SK-N-SH treated with all-trans-retinoic acid at 6 μM for 48 hours (cell line): ENCODE measurements around the gene HLA-F.

Experiments used
- ARNTL ChIP-seq: fragments of 450-650 bp; formaldehyde crosslinking; IDR thresholded peaks from 2 replicates; pipeline ENCODE4 v1.5.0; 2020; ENCODE audit warnings: low read depth, mild to moderate bottlenecking, moderate library complexity, borderline replicate concordance
- BACH2 ChIP-seq: fragments of 250-450 bp; sonication (Bioruptor Pico); IDR thresholded peaks from 2 replicates; pipeline ENCODE4 v1.9.0; 2021; ENCODE audit warnings: mild to moderate bottlenecking, borderline replicate concordance
- CSDC2 ChIP-seq: fragments of 250-450 bp; sonication (Bioruptor Pico); IDR thresholded peaks from 2 replicates; pipeline ENCODE4 v1.5.0; 2020; ENCODE audit warnings: mild to moderate bottlenecking, moderate library complexity
- ESRRG ChIP-seq: fragments of 250-450 bp; sonication (Bioruptor Pico); IDR thresholded peaks from 2 replicates; pipeline ENCODE4 v1.6.1; 2021; ENCODE audit warnings: mild to moderate bottlenecking
- POU6F1 ChIP-seq: fragments of 250-450 bp; sonication (Bioruptor Pico); IDR thresholded peaks from 2 replicates; pipeline ENCODE4 v1.8.0; 2021; ENCODE audit warnings: low read depth, mild to moderate bottlenecking, moderate library complexity, borderline replicate concordance
- TCF4 ChIP-seq: fragments of 250-450 bp; sonication (Bioruptor Pico); IDR thresholded peaks from 2 replicates; pipeline ENCODE4 v1.8.0; 2021; ENCODE audit warnings: mild to moderate bottlenecking, moderate library complexity, borderline replicate concordance
- TOX ChIP-seq: fragments of 250-450 bp; sonication (Bioruptor Pico); IDR thresholded peaks from 2 replicates; pipeline ENCODE4 v1.8.0; 2021; ENCODE audit warnings: mild to moderate bottlenecking, moderate library complexity, borderline replicate concordance
- ZFP3 ChIP-seq: fragments of 250-450 bp; sonication (Bioruptor Pico); IDR thresholded peaks from 2 replicates; pipeline ENCODE4 v1.5.0; 2020; ENCODE audit warnings: mild to moderate bottlenecking, moderate library complexity
- ZFP30 ChIP-seq: fragments of 450-650 bp; formaldehyde crosslinking; IDR thresholded peaks from 2 replicates; pipeline ENCODE4 v1.5.0; 2022; ENCODE audit warnings: mild to moderate bottlenecking, moderate library complexity
- ZNF565 ChIP-seq: fragments of 450-650 bp; formaldehyde crosslinking; conservative IDR thresholded peaks from 2 replicates; pipeline ENCODE4 v1.5.0; 2020; ENCODE audit warnings: low read depth, mild to moderate bottlenecking, moderate library complexity
- ZNF8 ChIP-seq: fragments of 450-650 bp; formaldehyde crosslinking; IDR thresholded peaks from 2 replicates; pipeline ENCODE4 v1.5.0; 2020; ENCODE audit warnings: mild to moderate bottlenecking, moderate library complexity
- TF ChIP-seq, protein P1 (sequence below): fragments of 250-450 bp; sonication (Bioruptor Pico); IDR thresholded peaks from 2 replicates; pipeline ENCODE4 v1.5.1; 2021; ENCODE audit warnings: mild to moderate bottlenecking, moderate library complexity
- TF ChIP-seq, protein P2 (sequence below): fragments of 250-450 bp; sonication (Bioruptor Pico); IDR thresholded peaks from 2 replicates; pipeline ENCODE4 v1.5.0; 2020; ENCODE audit warnings: mild to moderate bottlenecking, moderate library complexity

- TF ChIP-seq ESRRG (no peak), TCF4 (no peak), ZFP3 (CRISPR knock-in tag) (no peak), POU6F1 (CRISPR knock-in tag) (no peak), BACH2 (CRISPR knock-in tag) (no peak), ZNF8 (CRISPR knock-in tag) (no peak), TOX (CRISPR knock-in tag) (no peak), CSDC2 (CRISPR knock-in tag) (no peak), ARNTL (CRISPR knock-in tag) (no peak), ZNF565 (CRISPR knock-in tag) (no peak), ZFP30 (CRISPR knock-in tag) (no peak)
- TF ChIP-seq, protein P1, sequence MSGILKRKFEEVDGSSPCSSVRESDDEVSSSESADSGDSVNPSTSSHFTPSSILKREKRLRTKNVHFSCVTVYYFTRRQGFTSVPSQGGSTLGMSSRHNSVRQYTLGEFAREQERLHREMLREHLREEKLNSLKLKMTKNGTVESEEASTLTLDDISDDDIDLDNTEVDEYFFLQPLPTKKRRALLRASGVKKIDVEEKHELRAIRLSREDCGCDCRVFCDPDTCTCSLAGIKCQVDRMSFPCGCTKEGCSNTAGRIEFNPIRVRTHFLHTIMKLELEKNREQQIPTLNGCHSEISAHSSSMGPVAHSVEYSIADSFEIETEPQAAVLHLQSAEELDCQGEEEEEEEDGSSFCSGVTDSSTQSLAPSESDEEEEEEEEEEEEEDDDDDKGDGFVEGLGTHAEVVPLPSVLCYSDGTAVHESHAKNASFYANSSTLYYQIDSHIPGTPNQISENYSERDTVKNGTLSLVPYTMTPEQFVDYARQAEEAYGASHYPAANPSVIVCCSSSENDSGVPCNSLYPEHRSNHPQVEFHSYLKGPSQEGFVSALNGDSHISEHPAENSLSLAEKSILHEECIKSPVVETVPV (CRISPR knock-in tag): no peak
- TF ChIP-seq, protein P2, sequence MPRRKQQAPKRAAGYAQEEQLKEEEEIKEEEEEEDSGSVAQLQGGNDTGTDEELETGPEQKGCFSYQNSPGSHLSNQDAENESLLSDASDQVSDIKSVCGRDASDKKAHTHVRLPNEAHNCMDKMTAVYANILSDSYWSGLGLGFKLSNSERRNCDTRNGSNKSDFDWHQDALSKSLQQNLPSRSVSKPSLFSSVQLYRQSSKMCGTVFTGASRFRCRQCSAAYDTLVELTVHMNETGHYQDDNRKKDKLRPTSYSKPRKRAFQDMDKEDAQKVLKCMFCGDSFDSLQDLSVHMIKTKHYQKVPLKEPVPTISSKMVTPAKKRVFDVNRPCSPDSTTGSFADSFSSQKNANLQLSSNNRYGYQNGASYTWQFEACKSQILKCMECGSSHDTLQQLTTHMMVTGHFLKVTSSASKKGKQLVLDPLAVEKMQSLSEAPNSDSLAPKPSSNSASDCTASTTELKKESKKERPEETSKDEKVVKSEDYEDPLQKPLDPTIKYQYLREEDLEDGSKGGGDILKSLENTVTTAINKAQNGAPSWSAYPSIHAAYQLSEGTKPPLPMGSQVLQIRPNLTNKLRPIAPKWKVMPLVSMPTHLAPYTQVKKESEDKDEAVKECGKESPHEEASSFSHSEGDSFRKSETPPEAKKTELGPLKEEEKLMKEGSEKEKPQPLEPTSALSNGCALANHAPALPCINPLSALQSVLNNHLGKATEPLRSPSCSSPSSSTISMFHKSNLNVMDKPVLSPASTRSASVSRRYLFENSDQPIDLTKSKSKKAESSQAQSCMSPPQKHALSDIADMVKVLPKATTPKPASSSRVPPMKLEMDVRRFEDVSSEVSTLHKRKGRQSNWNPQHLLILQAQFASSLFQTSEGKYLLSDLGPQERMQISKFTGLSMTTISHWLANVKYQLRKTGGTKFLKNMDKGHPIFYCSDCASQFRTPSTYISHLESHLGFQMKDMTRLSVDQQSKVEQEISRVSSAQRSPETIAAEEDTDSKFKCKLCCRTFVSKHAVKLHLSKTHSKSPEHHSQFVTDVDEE (CRISPR knock-in tag): no peak
Observed at GRCh38 chr6:29731281-29731680, 8.0 kb downstream of the HLA-F start.
